Astrocyte (in vitro differentiated cells and primary cell): ENCODE results near the gene DHRS4. TPM values are rescaled to one million over a fixed set of nuclear protein-coding genes. Genes with fewer than 3 reads are reported as not detected.

Experiments used
- DNase-seq: peaks from one replicate; pipeline ENCODE4 v3.0.0-alpha.2; 2010; ENCODE audit warnings: low read depth
- FAIRE-seq: peaks from 2 replicates; lab custom pipeline; 2011; peaks lifted over from hg19 to GRCh38; lab: Jason Lieb, UNC
- H2AFZ ChIP-seq: 2 replicates; pipeline ENCODE4 v1.6.0; 2012; ENCODE audit warnings: low read depth, low read length, inconsistent platforms
- H3K27ac ChIP-seq: 2 replicates; pipeline ENCODE4 v1.5.1; 2011; ENCODE audit warnings: low read depth, low read length, inconsistent platforms
- H3K27me3 ChIP-seq: 2 replicates; pipeline ENCODE4 v1.6.0; 2011; ENCODE audit warnings: low read length, inconsistent platforms; ENCODE audit not compliant: insufficient read depth
- H3K36me3 ChIP-seq: 2 replicates; pipeline ENCODE4 v1.5.1; 2011; ENCODE audit warnings: low read length, inconsistent platforms; ENCODE audit not compliant: insufficient read depth
- H3K4me1 ChIP-seq: 2 replicates; pipeline ENCODE4 v1.5.1; 2011; ENCODE audit warnings: low read length, inconsistent platforms; ENCODE audit not compliant: insufficient read depth
- H3K4me2 ChIP-seq: 2 replicates; pipeline ENCODE4 v1.6.0; 2012; ENCODE audit warnings: low read length, inconsistent platforms
- H3K4me3 ChIP-seq: 2 replicates; pipeline ENCODE4 v1.5.1; 2011; ENCODE audit warnings: low read depth, mild to moderate bottlenecking, low read length, inconsistent platforms; ENCODE audit not compliant: insufficient read depth
- H3K79me2 ChIP-seq: 2 replicates; pipeline ENCODE4 v1.6.0; 2012; ENCODE audit warnings: mild to moderate bottlenecking, low read length, inconsistent platforms; ENCODE audit not compliant: insufficient read depth
- H3K9ac ChIP-seq: 2 replicates; pipeline ENCODE4 v1.6.0; 2012; ENCODE audit warnings: mild to moderate bottlenecking, low read length, inconsistent platforms
- H3K9me3 ChIP-seq: 2 replicates; pipeline ENCODE4 v1.5.1; 2012; ENCODE audit warnings: low read depth, mild to moderate bottlenecking, low read length, inconsistent platforms; ENCODE audit not compliant: insufficient read depth
- H4K20me1 ChIP-seq: 2 replicates; pipeline ENCODE4 v1.6.0; 2012; ENCODE audit warnings: low read length, inconsistent platforms; ENCODE audit not compliant: insufficient read depth
- H3K27ac Mint-ChIP-seq: one replicate; pipeline ENCODE4 v1.8.0; 2021; ENCODE audit warnings: mild to moderate bottlenecking, mixed read lengths; ENCODE audit not compliant: unreplicated experiment
- H3K27me3 Mint-ChIP-seq: one replicate; pipeline ENCODE4 v1.8.0; 2021; ENCODE audit warnings: low read depth, mixed read lengths; ENCODE audit not compliant: unreplicated experiment
- H3K36me3 Mint-ChIP-seq: one replicate; pipeline ENCODE4 v1.8.0; 2021; ENCODE audit warnings: low read depth, mixed read lengths; ENCODE audit not compliant: unreplicated experiment
- H3K4me1 Mint-ChIP-seq: one replicate; pipeline ENCODE4 v1.8.0; 2021; ENCODE audit warnings: low read depth, mixed read lengths; ENCODE audit not compliant: unreplicated experiment
- H3K4me3 Mint-ChIP-seq: one replicate; pipeline ENCODE4 v1.8.0; 2021; ENCODE audit warnings: mild to moderate bottlenecking, moderate library complexity, mixed read lengths; ENCODE audit not compliant: unreplicated experiment
- H3K9me3 Mint-ChIP-seq: one replicate; pipeline ENCODE4 v1.8.0; 2021; ENCODE audit warnings: mild to moderate bottlenecking, mixed read lengths; ENCODE audit not compliant: unreplicated experiment
- EZH2 ChIP-seq: IDR thresholded peaks from 2 replicates; pipeline ENCODE4 v1.6.1; 2012; ENCODE audit warnings: mild to moderate bottlenecking, low read length, inconsistent platforms; ENCODE audit not compliant: insufficient read depth
- total RNA-seq: library from RNA; stranded (reverse); gene quantifications from 2 replicates; pipeline ENCODE4 v1.2.1, GENCODE V29; 2021
- TF ChIP-seq, protein P1 (sequence below): IDR thresholded peaks from 2 replicates; pipeline ENCODE4 v1.5.1; 2011; ENCODE audit warnings: low read depth, mild to moderate bottlenecking, inconsistent platforms, low read length, moderate library complexity; ENCODE audit not compliant: insufficient read depth

DHRS4 gene
- total RNA-seq, 1 donor from 2014 or later: 18.4 TPM

- H3K4me1 ChIP-seq: no peaks in the 10 kb centered on the region
- H3K4me2 ChIP-seq: no peak overlapping the region
- no peaks in the 10 kb centered on the region for H3K36me3 ChIP-seq
- Mint-ChIP-seq H3K27ac (no peak overlapping the region), H3K27me3 (peaks cover 7% of the 10 kb centered on the region), H3K36me3 (no peaks in the 10 kb centered on the region), H3K4me1 (peaks cover 7% of the 10 kb centered on the region), H3K4me3 (no peak overlapping the region), H3K9me3 (no peaks in the 10 kb centered on the region)
- no peaks in the 10 kb centered on the region for H3K79me2 ChIP-seq
- DNase-seq: no peak
- no peak overlapping the region for H3K27ac ChIP-seq
- H4K20me1 ChIP-seq: no peaks in the 10 kb centered on the region
- H2AFZ ChIP-seq: no peak overlapping the region
- no peaks in the 10 kb centered on the region for H3K9me3 ChIP-seq
- H3K4me3 ChIP-seq: no peak overlapping the region
- H3K27me3 ChIP-seq: no peaks in the 10 kb centered on the region
- no peak for TF ChIP-seq EZH2
- TF ChIP-seq, protein P1, sequence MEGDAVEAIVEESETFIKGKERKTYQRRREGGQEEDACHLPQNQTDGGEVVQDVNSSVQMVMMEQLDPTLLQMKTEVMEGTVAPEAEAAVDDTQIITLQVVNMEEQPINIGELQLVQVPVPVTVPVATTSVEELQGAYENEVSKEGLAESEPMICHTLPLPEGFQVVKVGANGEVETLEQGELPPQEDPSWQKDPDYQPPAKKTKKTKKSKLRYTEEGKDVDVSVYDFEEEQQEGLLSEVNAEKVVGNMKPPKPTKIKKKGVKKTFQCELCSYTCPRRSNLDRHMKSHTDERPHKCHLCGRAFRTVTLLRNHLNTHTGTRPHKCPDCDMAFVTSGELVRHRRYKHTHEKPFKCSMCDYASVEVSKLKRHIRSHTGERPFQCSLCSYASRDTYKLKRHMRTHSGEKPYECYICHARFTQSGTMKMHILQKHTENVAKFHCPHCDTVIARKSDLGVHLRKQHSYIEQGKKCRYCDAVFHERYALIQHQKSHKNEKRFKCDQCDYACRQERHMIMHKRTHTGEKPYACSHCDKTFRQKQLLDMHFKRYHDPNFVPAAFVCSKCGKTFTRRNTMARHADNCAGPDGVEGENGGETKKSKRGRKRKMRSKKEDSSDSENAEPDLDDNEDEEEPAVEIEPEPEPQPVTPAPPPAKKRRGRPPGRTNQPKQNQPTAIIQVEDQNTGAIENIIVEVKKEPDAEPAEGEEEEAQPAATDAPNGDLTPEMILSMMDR: no peak
- no peak for FAIRE-seq
- H3K9ac ChIP-seq: no peak overlapping the region
These were observed 27.0 kb upstream of the DHRS4 start for GRCh38 chr14:23926543-23926942.

- no peak overlapping the region for H3K27ac Mint-ChIP-seq
- H3K9me3 Mint-ChIP-seq: peaks cover 3% of the 10 kb centered on the region
- no peak for TF ChIP-seq EZH2
- TF ChIP-seq, protein P1: no peak
- no peak overlapping the region for H2AFZ ChIP-seq
- DNase-seq (no peak), FAIRE-seq (no peak)
- H3K9me3 ChIP-seq: no peaks in the 10 kb centered on the region
- H3K27me3 ChIP-seq: no peaks in the 10 kb centered on the region
- H3K4me1 ChIP-seq: no peaks in the 10 kb centered on the region
- no peak overlapping the region for H3K27ac ChIP-seq
- no peaks in the 10 kb centered on the region for H3K79me2 ChIP-seq
- peaks cover 7% of the 10 kb centered on the region for H3K4me1 Mint-ChIP-seq
- no peak overlapping the region for H3K4me2 ChIP-seq
- H4K20me1 ChIP-seq: no peaks in the 10 kb centered on the region
- H3K9ac ChIP-seq: no peak overlapping the region
- H3K36me3 ChIP-seq: no peaks in the 10 kb centered on the region
- no peak overlapping the region for H3K4me3 Mint-ChIP-seq
- peaks cover 5% of the 10 kb centered on the region for H3K27me3 Mint-ChIP-seq
- no peak overlapping the region for H3K4me3 ChIP-seq
- no peaks in the 10 kb centered on the region for H3K36me3 Mint-ChIP-seq
These were observed 24.4 kb upstream of the DHRS4 start for GRCh38 chr14:23929136-23929535.

GRCh38 chr14:23929822-23930294 is 23.7 kb upstream of the DHRS4 start:
- Histone ChIP-seq H3K36me3 (no peaks in the 10 kb centered on the region), H3K27me3 (no peaks in the 10 kb centered on the region), H3K4me2 (no peak overlapping the region), H3K9me3 (no peaks in the 10 kb centered on the region), H3K79me2 (no peaks in the 10 kb centered on the region), H3K4me3 (no peak overlapping the region), H3K9ac (no peak overlapping the region), H4K20me1 (no peaks in the 10 kb centered on the region), H3K4me1 (no peaks in the 10 kb centered on the region), H3K27ac (no peak overlapping the region), H2AFZ (no peak overlapping the region)
- H3K36me3 Mint-ChIP-seq: no peaks in the 10 kb centered on the region
- TF ChIP-seq EZH2: no peak
- TF ChIP-seq, protein P1: peak; percentile 96
- H3K9me3 Mint-ChIP-seq: peaks cover 3% of the 10 kb centered on the region
- H3K27me3 Mint-ChIP-seq: peaks cover 6% of the 10 kb centered on the region
- peaks cover 7% of the 10 kb centered on the region for H3K4me1 Mint-ChIP-seq
- peak; percentile 40 for DNase-seq
- no peak overlapping the region for H3K27ac Mint-ChIP-seq
- peak; percentile 58 for FAIRE-seq
- no peak overlapping the region for H3K4me3 Mint-ChIP-seq
